ENCODE results near the gene KCNJ6. TPM values are rescaled to one million over a fixed set of nuclear protein-coding genes. Genes with fewer than 3 reads are reported as not detected.

Gene KCNJ6
- total RNA-seq, 1 experiment from 2014 or later = 0.05 TPM

- H3K4me1 Mint-ChIP-seq (ENCODE audit: low read depth, unreplicated experiment) = no peaks in the 10 kb centered on the region
- H3K27ac Mint-ChIP-seq (ENCODE audit: unreplicated experiment) = no peak overlapping the region
- H3K4me3 Mint-ChIP-seq (ENCODE audit: low read depth, unreplicated experiment) = no peak overlapping the region
Measured at GRCh38 chr21:37855647-37856625, 60.3 kb downstream of the KCNJ6 start.

DNA sequence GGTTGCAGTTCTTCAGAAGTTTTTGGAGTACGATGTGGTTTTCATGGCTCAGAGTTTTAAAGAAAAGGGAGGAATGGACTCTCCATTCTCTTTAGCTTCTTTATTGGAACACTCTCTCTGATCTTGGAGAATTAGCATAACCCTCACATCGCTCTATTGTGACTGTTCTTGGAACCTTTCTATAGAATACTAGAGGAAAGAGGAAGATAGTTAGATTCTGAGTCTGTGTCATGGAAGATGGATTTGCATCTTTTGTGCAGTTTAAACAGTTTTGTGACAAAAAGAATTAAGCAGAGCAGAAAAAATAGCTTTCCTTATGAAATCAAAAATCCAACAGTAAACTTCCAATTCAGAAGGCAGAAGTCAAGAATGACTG is 61.0 kb downstream of the KCNJ6 start:
- no peaks in the 10 kb centered on the region for H3K4me1 Mint-ChIP-seq (ENCODE audit: low read depth, unreplicated experiment)
- no TSS peak for BruUV-seq (replicated peaks)
- CTCF ChIA-PET = no interaction called here
- no peak for DNase-seq
- no peak overlapping the region for H3K4me3 Mint-ChIP-seq (ENCODE audit: low read depth, unreplicated experiment)
- TF ChIP-seq, protein P1, sequence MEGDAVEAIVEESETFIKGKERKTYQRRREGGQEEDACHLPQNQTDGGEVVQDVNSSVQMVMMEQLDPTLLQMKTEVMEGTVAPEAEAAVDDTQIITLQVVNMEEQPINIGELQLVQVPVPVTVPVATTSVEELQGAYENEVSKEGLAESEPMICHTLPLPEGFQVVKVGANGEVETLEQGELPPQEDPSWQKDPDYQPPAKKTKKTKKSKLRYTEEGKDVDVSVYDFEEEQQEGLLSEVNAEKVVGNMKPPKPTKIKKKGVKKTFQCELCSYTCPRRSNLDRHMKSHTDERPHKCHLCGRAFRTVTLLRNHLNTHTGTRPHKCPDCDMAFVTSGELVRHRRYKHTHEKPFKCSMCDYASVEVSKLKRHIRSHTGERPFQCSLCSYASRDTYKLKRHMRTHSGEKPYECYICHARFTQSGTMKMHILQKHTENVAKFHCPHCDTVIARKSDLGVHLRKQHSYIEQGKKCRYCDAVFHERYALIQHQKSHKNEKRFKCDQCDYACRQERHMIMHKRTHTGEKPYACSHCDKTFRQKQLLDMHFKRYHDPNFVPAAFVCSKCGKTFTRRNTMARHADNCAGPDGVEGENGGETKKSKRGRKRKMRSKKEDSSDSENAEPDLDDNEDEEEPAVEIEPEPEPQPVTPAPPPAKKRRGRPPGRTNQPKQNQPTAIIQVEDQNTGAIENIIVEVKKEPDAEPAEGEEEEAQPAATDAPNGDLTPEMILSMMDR (IDR thresholded peaks at IDR 0.05; ENCODE audit: unreplicated experiment) = no peak
- no peaks in the 10 kb centered on the region for H3K9me3 Mint-ChIP-seq (ENCODE audit: low read depth, unreplicated experiment)
- peaks cover 72% of the 10 kb centered on the region for H3K27me3 Mint-ChIP-seq (ENCODE audit: unreplicated experiment)
- intact Hi-C loops (cut with micrococcal nuclease; ENCODE audit: unreplicated experiment) = no loop called here
- H3K27ac Mint-ChIP-seq (ENCODE audit: unreplicated experiment) = no peak overlapping the region
- no peaks in the 10 kb centered on the region for H3K36me3 Mint-ChIP-seq (ENCODE audit: insufficient read depth, unreplicated experiment)

More at GRCh38 chr21:37855647-37856625, 60.3 kb downstream of the KCNJ6 start:
- DNase-seq = no peak
- Mint-ChIP-seq H3K27me3 (ENCODE audit: unreplicated experiment) (peaks cover 77% of the 10 kb centered on the region), H3K9me3 (ENCODE audit: low read depth, unreplicated experiment) (no peaks in the 10 kb centered on the region), H3K36me3 (ENCODE audit: insufficient read depth, unreplicated experiment) (no peaks in the 10 kb centered on the region)
- intact Hi-C loops (cut with micrococcal nuclease; ENCODE audit: unreplicated experiment) = no loop called here
- TF ChIP-seq, protein P1 (IDR thresholded peaks at IDR 0.05; ENCODE audit: unreplicated experiment) = no peak
- BruUV-seq (replicated peaks) = no TSS peak
- CTCF ChIA-PET = no interaction called here

GRCh38 chr21:37849506-37850102 is 66.7 kb downstream of the KCNJ6 start:
- intact Hi-C loops (cut with micrococcal nuclease; ENCODE audit: unreplicated experiment) = no loop called here
- Mint-ChIP-seq H3K9me3 (ENCODE audit: low read depth, unreplicated experiment) (peaks cover 3% of the 10 kb centered on the region), H3K36me3 (ENCODE audit: insufficient read depth, unreplicated experiment) (no peaks in the 10 kb centered on the region), H3K4me3 (ENCODE audit: low read depth, unreplicated experiment) (no peak overlapping the region), H3K27ac (ENCODE audit: unreplicated experiment) (no peak overlapping the region), H3K27me3 (ENCODE audit: unreplicated experiment) (peaks cover 76% of the 10 kb centered on the region), H3K4me1 (ENCODE audit: low read depth, unreplicated experiment) (peaks cover 8% of the 10 kb centered on the region)
- no peak for DNase-seq
- TF ChIP-seq, protein P1 (IDR thresholded peaks at IDR 0.05; ENCODE audit: unreplicated experiment) = no peak
- CTCF ChIA-PET = interaction anchor here (0.6 kb wide), 2 partner anchors 43 to 525 kb away, joined by 3 to 4 read pairs; no protein-coding TSS in a partner anchor
- BruUV-seq (replicated peaks) = no TSS peak

DNA sequence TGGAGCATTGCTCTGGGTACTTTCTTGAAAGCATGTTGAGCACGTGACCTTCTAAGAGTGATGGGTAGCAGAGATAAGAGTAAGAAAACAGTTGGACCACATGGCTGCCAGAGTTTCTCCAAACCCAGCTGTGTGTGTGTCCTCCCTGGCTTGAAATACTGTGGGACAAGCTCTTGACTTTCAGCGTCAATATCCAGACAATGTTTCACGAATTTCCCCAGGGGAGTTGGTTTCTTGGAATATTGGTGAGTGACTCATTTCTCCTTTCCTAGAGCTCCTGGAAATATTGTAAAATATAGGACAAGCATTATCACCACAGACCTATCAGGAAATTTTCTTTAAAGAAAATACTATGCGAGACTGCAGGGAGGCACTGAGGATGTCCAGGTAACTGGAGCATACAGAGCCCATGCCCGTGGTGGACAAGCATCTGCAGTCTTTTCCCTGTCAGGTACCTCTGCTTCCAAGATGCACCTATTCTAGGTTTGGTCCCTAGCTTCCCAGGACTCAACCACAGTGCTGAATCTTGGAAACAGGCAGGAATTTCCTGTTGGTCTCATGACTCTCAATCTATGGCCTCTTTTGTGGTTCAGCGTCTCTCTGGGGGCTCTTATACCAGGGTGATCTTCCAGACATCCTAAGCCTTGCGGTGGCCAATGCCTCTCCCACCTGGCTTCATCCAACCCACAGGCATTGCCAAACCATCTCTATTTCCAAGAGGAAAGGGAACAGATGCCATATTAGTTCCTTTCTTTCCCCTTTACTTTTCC is 67.4 kb downstream of the KCNJ6 start:
- H3K9me3 Mint-ChIP-seq (ENCODE audit: low read depth, unreplicated experiment) = peaks cover 3% of the 10 kb centered on the region
- intact Hi-C loops (cut with micrococcal nuclease; ENCODE audit: unreplicated experiment) = no loop called here
- CTCF ChIA-PET = no interaction called here
- no peak overlapping the region for H3K27ac Mint-ChIP-seq (ENCODE audit: unreplicated experiment)
- no TSS peak for BruUV-seq (replicated peaks)
- TF ChIP-seq, protein P1 (IDR thresholded peaks at IDR 0.05; ENCODE audit: unreplicated experiment) = no peak
- DNase-seq = no peak
- no peak overlapping the region for H3K4me3 Mint-ChIP-seq (ENCODE audit: low read depth, unreplicated experiment)
- peaks cover 79% of the 10 kb centered on the region for H3K27me3 Mint-ChIP-seq (ENCODE audit: unreplicated experiment)
- no peaks in the 10 kb centered on the region for H3K36me3 Mint-ChIP-seq (ENCODE audit: insufficient read depth, unreplicated experiment)
- peaks cover 8% of the 10 kb centered on the region for H3K4me1 Mint-ChIP-seq (ENCODE audit: low read depth, unreplicated experiment)
